K562 (cell line): ENCODE data around the gene FCHO2. TPM values are rescaled to one million over a fixed set of nuclear protein-coding genes. Genes with fewer than 3 reads are reported as not detected.
A peak's percentile ranks its signal among the peaks of the same experiment; 100 is the strongest.

Experiments used
- ARID2 ChIP-seq: fragments of 450-650 bp; IDR thresholded peaks from 2 replicates; pipeline ENCODE4 v1.6.1; 2017; ENCODE audit warnings: antibody characterized with exemption, mild to moderate bottlenecking
- BCL6 ChIP-seq: fragments of 250-450 bp; sonication (Bioruptor Pico); IDR thresholded peaks from 2 replicates; pipeline ENCODE4 v1.4.0; 2020
- CC2D1A ChIP-seq: fragments of 450-650 bp; IDR thresholded peaks from 2 replicates; pipeline ENCODE4 v1.6.1; 2017; ENCODE audit warnings: mild to moderate bottlenecking
- CGGBP1 ChIP-seq: fragments of 250-450 bp; sonication (Bioruptor Pico); IDR thresholded peaks from 2 replicates; pipeline ENCODE4 v1.9.0; 2021; ENCODE audit warnings: mild to moderate bottlenecking
- CXXC5 ChIP-seq: fragments of 250-450 bp; sonication (Bioruptor Pico); IDR thresholded peaks from 2 replicates; pipeline ENCODE4 v1.8.0; 2022; ENCODE audit warnings: inconsistent platforms, mild to moderate bottlenecking, moderate library complexity
- EP400 ChIP-seq: fragments of 450-650 bp; IDR thresholded peaks from 2 replicates; pipeline ENCODE4 v1.6.1; 2017; ENCODE audit warnings: antibody characterized with exemption, mild to moderate bottlenecking, moderate library complexity
- GATA2 ChIP-seq: sonication (generic); formaldehyde crosslinking; IDR thresholded peaks from 2 replicates; pipeline ENCODE4 v1.4.0; 2020; ENCODE audit warnings: mild to moderate bottlenecking, missing genetic modification reagents
- HDAC3 ChIP-seq: fragments of 450-650 bp; IDR thresholded peaks from 2 replicates; pipeline ENCODE4 v1.6.1; 2018; ENCODE audit warnings: borderline replicate concordance, mild to moderate bottlenecking, moderate library complexity; ENCODE audit not compliant: partially characterized antibody
- HINFP ChIP-seq: fragments of 450-650 bp; conservative IDR thresholded peaks from 2 replicates; pipeline ENCODE4 v1.6.1; 2016; ENCODE audit warnings: missing genetic modification characterization, low read depth, mild to moderate bottlenecking, control low read depth, missing compliant biosample characterization
- HNRNPH1 ChIP-seq: fragments of 200-400 bp; formaldehyde crosslinking; optimal IDR thresholded peaks from 2 replicates; pipeline ENCODE3; 2017; ENCODE audit warnings: low read depth, mild to moderate bottlenecking, low read length, moderate library complexity
- JUND ChIP-seq, 2 experiments: IDR thresholded peaks; 2 replicates in 1 of 2; 3 replicates in 1 of 2; pipeline ENCODE4 v1.6.1; 2011; ENCODE audit warnings: borderline replicate concordance in 2 of 2, low read depth in 2 of 2, low read length in 2 of 2, improper control_type of control experiment in 1 of 2, missing biosample characterization in 1 of 2, missing genetic modification characterization in 1 of 2, missing genetic modification reagents in 1 of 2
- LCOR ChIP-seq: sonication (generic); formaldehyde crosslinking; IDR thresholded peaks from 2 replicates; pipeline ENCODE4 v1.8.0; 2022; ENCODE audit warnings: mild to moderate bottlenecking, missing genetic modification reagents
- MIER1 ChIP-seq: fragments of 450-650 bp; IDR thresholded peaks from 2 replicates; pipeline ENCODE4 v1.6.1; 2016; ENCODE audit warnings: antibody characterized with exemption, mild to moderate bottlenecking, low read depth
- NCOR1 ChIP-seq: fragments of 450-650 bp; IDR thresholded peaks from 2 replicates; pipeline ENCODE4 v1.6.1; 2016; ENCODE audit warnings: mild to moderate bottlenecking, moderate library complexity
- NELFE ChIP-seq: IDR thresholded peaks from 2 replicates; pipeline ENCODE4 v1.6.1; 2011; ENCODE audit warnings: mild to moderate bottlenecking; ENCODE audit not compliant: insufficient read depth, insufficient read length
- NFRKB ChIP-seq: fragments of 450-650 bp; IDR thresholded peaks from 2 replicates; pipeline ENCODE4 v1.6.1; 2016; ENCODE audit warnings: low read depth
- PTBP1 ChIP-seq: fragments of 200-400 bp; formaldehyde crosslinking; IDR thresholded peaks from 2 replicates; pipeline ENCODE4 v1.6.1; 2017; ENCODE audit warnings: low read depth, low read length
- RHOXF2B ChIP-seq: fragments of 250-450 bp; sonication (Bioruptor Pico); conservative IDR thresholded peaks from 2 replicates; pipeline ENCODE4 v1.5.1; 2021
- SNAPC5 ChIP-seq: fragments of 250-450 bp; sonication (Bioruptor Pico); IDR thresholded peaks from 2 replicates; pipeline ENCODE4 v1.8.0; 2021; ENCODE audit warnings: moderate library complexity, mild to moderate bottlenecking, inconsistent platforms
- SREBF1 ChIP-seq: fragments of 150-350 bp; IDR thresholded peaks from 2 replicates; pipeline ENCODE4 v1.6.1; 2014; ENCODE audit warnings: antibody characterized with exemption, low read depth, low read length, borderline replicate concordance
- SRSF9 ChIP-seq: fragments of 200-400 bp; formaldehyde crosslinking; IDR thresholded peaks from 2 replicates; pipeline ENCODE4 v1.6.1; 2017; ENCODE audit warnings: low read depth, low read length, borderline replicate concordance
- TAF7 ChIP-seq: fragments of 450-650 bp; IDR thresholded peaks from 2 replicates; pipeline ENCODE4 v1.6.1; 2016; ENCODE audit warnings: missing genetic modification characterization, missing compliant biosample characterization
- TEAD2 ChIP-seq: fragments of 450-650 bp; IDR thresholded peaks from 2 replicates; pipeline ENCODE4 v1.6.1; 2016; ENCODE audit warnings: missing genetic modification characterization, control low read depth, missing compliant biosample characterization
- TOE1 ChIP-seq, 2 experiments: fragments of 450-650 bp in 1 of 2; sonication (generic) in 1 of 2; formaldehyde crosslinking in 1 of 2; IDR thresholded peaks; 2 replicates each; pipeline versions ENCODE4 v1.7.1 to v1.8.0; 2016 to 2022; ENCODE audit warnings: borderline replicate concordance in 2 of 2, mild to moderate bottlenecking in 2 of 2, antibody characterized with exemption in 1 of 2, inconsistent platforms in 1 of 2, low read depth in 1 of 2, missing genetic modification reagents in 1 of 2, moderate library complexity in 1 of 2
- ZNF431 ChIP-seq: sonication (generic); formaldehyde crosslinking; IDR thresholded peaks from 2 replicates; pipeline ENCODE4 v1.8.0; 2022; ENCODE audit warnings: mild to moderate bottlenecking, missing genetic modification reagents
- ZNF444 ChIP-seq: fragments of 250-450 bp; sonication (Bioruptor Pico); IDR thresholded peaks from 2 replicates; pipeline ENCODE4 v1.4.0; 2020; ENCODE audit warnings: mild to moderate bottlenecking, moderate library complexity
- ZNF586 ChIP-seq: fragments of 450-650 bp; formaldehyde crosslinking; conservative IDR thresholded peaks from 2 replicates; pipeline ENCODE4 v1.4.0; 2020; ENCODE audit warnings: mild to moderate bottlenecking, moderate library complexity
- polyA plus RNA-seq, 8 experiments: library from polyadenylated mRNA; depleted of rRNA in 4 of 8; stranded (reverse) in 5 of 8; unstranded in 3 of 8; fragments of >200 nt; fragmentation: Nextera tagmentation in 2 of 8; fragmentation: Illumina TruSeq in 1 of 8; extraction: Ambion mirVana in 2 of 8; extraction: Trizol in 1 of 8; gene quantifications; 2 replicates each; pipeline versions ENCODE4 v1.2.1 to v1.2.3, GENCODE V29; 2011 to 2014; ENCODE audit warnings: inconsistent platforms in 1 of 8, missing spikeins in 1 of 8
- total RNA-seq, 7 experiments: library from RNA; depleted of rRNA in 6 of 7; stranded (reverse); fragments of >200 nt in 6 of 7; fragmentation: Illumina TruSeq in 2 of 7; extraction: Trizol in 2 of 7; gene quantifications; 2 replicates each; pipeline versions ENCODE4 v1.2.1 to v1.2.3, GENCODE V29; 2011 to 2021; ENCODE audit warnings: low replicate concordance in 1 of 7

Gene FCHO2
- total and polyA plus RNA-seq, 9 of the 15 experiments (the other 6 are each of a cell fraction or from before 2014, with no cell fraction given) = 4.4 to 13.4 (median 8.3) TPM

- TF ChIP-seq LCOR (CRISPR knock-in tag) = peak; percentile 76; the same call in 1 of the 2 replicates
- TF ChIP-seq GATA2 (CRISPR knock-in tag) = no peak
- no peak for TF ChIP-seq NELFE
- TF ChIP-seq CGGBP1 (CRISPR knock-in tag) = peak; percentile 54; the same call in 1 of the 2 replicates
- TF ChIP-seq SREBF1 = no peak
- TF ChIP-seq CXXC5 (CRISPR knock-in tag) = peak; percentile 91
- TF ChIP-seq JUND (IDR thresholded peaks at IDR 0.05; ENCODE audit: borderline replicate concordance, low read depth, low read length) = 0 out of 2 replicates have a peak, but pooled peaks have one; percentile 39
- no peak for TF ChIP-seq JUND (tag; IDR thresholded peaks at IDR 0.05; ENCODE audit: borderline replicate concordance, low read depth, low read length)
- no peak; the same call in 1 of the 2 replicates for TF ChIP-seq ZNF431
- TF ChIP-seq TEAD2 (tag) = no peak
- TF ChIP-seq NCOR1 = peak; percentile 44; the same call in 1 of the 2 replicates
- no peak for TF ChIP-seq HNRNPH1
- no peak for TF ChIP-seq SNAPC5 (CRISPR knock-in tag)
- no peak for TF ChIP-seq TAF7 (tag)
- TF ChIP-seq ZNF586 = no peak
- no peak for TF ChIP-seq RHOXF2B (CRISPR knock-in tag)
- no peak for TF ChIP-seq HDAC3
- TF ChIP-seq PTBP1 = no peak
- no peak for TF ChIP-seq CC2D1A
- no peak for TF ChIP-seq ARID2
- TF ChIP-seq HINFP (tag) = no peak
- TF ChIP-seq TOE1 (IDR thresholded peaks at IDR 0.05; ENCODE audit: borderline replicate concordance) = peak; percentile 5; the same call in 1 of the 2 replicates
- no peak for TF ChIP-seq TOE1 (CRISPR knock-in tag; IDR thresholded peaks at IDR 0.05; ENCODE audit: borderline replicate concordance, low read depth)
- no peak for TF ChIP-seq MIER1
- TF ChIP-seq SRSF9 = no peak
- no peak for TF ChIP-seq ZNF444
- peak; percentile 39; the same call in 1 of the 2 replicates for TF ChIP-seq EP400
- no peak for TF ChIP-seq NFRKB
- TF ChIP-seq BCL6 (CRISPR knock-in tag) = no peak
These were observed at the start of gene FCHO2 (continued) for GRCh38 chr5:72955768-72956323.
